ENCODE data around the gene SFXN5. TPM values are rescaled to one million over a fixed set of nuclear protein-coding genes. Genes with fewer than 3 reads are reported as not detected.
A peak's percentile ranks its signal among the peaks of the same experiment; 100 is the strongest.
"Not testable (repeated sequence)": the region's sequence is repeated elsewhere in the genome, so short reads cannot be mapped to it uniquely, and the experiment has no call there.

SFXN5 gene
- total RNA-seq, 1 experiment from 2014 or later, result 15.2 TPM

DNA sequence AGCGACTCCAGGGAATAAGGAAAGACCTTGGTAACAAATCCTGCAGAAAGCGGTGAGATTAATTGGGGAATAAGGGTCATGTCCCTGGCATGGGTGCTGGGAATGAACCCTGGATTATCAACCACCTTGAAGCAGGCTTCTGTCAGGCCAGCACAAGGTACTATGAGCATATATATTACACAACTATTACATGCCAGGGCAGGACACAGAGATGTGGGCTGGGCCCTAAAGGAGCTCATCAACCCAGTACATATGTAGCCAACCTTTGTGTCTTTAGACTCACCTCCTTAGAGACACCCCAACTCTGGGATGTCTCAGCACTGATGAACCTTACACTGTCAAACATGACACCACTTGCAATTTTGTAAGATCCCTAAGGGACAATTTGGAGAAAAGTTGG is 3.4 kb downstream of the SFXN5 start:
- no peak overlapping the region for H2AFZ ChIP-seq
- intact Hi-C loops (cut with micrococcal nuclease; ENCODE audit: unreplicated experiment), result no loop called here
- no peaks in the 10 kb centered on the region for H3K9me3 ChIP-seq (ENCODE audit: insufficient read depth, low read depth)
- no peak overlapping the region for H3K4me2 ChIP-seq
- H3K36me3 ChIP-seq (ENCODE audit: low read depth), result no peaks in the 10 kb centered on the region
- peaks cover 32% of the 10 kb centered on the region for H3K4me1 ChIP-seq (replicated peaks; ENCODE audit: insufficient read depth)
- H3F3A ChIP-seq (ENCODE audit: insufficient read depth, low read depth), result peaks cover 12% of the 10 kb centered on the region; the same call in 1 of the 2 replicates
- no peaks in the 10 kb centered on the region for H3K9me2 ChIP-seq (ENCODE audit: insufficient read depth)
- BruUV-seq (replicated peaks), result no TSS peak
- DNase-seq, result no peak
- H3K4me3 ChIP-seq, result no peak overlapping the region
- POLR2A ChIA-PET (ENCODE audit: unreplicated experiment), result no interaction called here
- H3K27ac ChIP-seq, result no peak overlapping the region
- H4K20me1 ChIP-seq (ENCODE audit: insufficient read depth), result no peaks in the 10 kb centered on the region
- no peak for TF ChIP-seq CTCF (conservative IDR thresholded peaks at IDR 0.05)
- no peak for TF ChIP-seq EZH2 (IDR thresholded peaks at IDR 0.05; ENCODE audit: low read depth)
- CTCF ChIA-PET, result no interaction called here
- no peaks in the 10 kb centered on the region for H3K27me3 ChIP-seq (ENCODE audit: insufficient read depth, low read depth)
- peaks cover 33% of the 10 kb centered on the region for H3K79me2 ChIP-seq (ENCODE audit: low read depth)

DNA sequence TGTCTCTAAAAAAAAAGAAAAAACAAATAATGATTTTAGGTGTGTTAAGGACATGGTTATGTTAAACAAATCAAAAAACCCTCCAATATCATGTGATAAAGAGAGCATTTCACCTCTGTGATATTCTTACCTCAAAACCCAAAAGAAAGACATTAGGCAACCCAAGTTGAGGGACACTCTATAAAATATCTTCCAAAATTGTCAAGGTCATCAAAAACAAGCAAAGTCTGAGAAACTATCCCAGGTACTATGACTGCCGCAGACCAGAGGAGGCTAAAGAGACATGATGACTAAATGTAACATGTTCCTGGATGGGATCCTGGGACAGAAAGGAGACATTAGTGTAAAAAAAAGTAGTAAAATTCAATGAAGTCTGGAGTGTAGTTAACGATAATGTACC is 4.5 kb downstream of the SFXN5 start:
- no peaks in the 10 kb centered on the region for H3K36me3 ChIP-seq (ENCODE audit: low read depth)
- no peak overlapping the region for H2AFZ ChIP-seq
- intact Hi-C loops (cut with micrococcal nuclease; ENCODE audit: unreplicated experiment), result no loop called here
- H3K79me2 ChIP-seq (ENCODE audit: low read depth), result peaks cover 33% of the 10 kb centered on the region
- H3F3A ChIP-seq (ENCODE audit: insufficient read depth, low read depth), result peaks cover 12% of the 10 kb centered on the region; the same call in 1 of the 2 replicates
- H3K4me3 ChIP-seq, result no peak overlapping the region
- no peak overlapping the region for H3K4me2 ChIP-seq
- TF ChIP-seq CTCF (conservative IDR thresholded peaks at IDR 0.05) (no peak), EZH2 (IDR thresholded peaks at IDR 0.05; ENCODE audit: low read depth) (no peak)
- no peaks in the 10 kb centered on the region for H4K20me1 ChIP-seq (ENCODE audit: insufficient read depth)
- ChIA-PET CTCF (interaction anchor here (0.7 kb wide), 1 partner anchor 21 kb away, joined by 3 read pairs; no protein-coding TSS in a partner anchor), POLR2A (ENCODE audit: unreplicated experiment) (no interaction called here)
- H3K9me2 ChIP-seq (ENCODE audit: insufficient read depth), result no peaks in the 10 kb centered on the region
- peaks cover 37% of the 10 kb centered on the region for H3K4me1 ChIP-seq (replicated peaks; ENCODE audit: insufficient read depth)
- H3K9me3 ChIP-seq (ENCODE audit: insufficient read depth, low read depth), result no peaks in the 10 kb centered on the region
- no peak for DNase-seq
- no peak overlapping the region for H3K27ac ChIP-seq
- no TSS peak for BruUV-seq (replicated peaks)
- no peaks in the 10 kb centered on the region for H3K27me3 ChIP-seq (ENCODE audit: insufficient read depth, low read depth)

DNA sequence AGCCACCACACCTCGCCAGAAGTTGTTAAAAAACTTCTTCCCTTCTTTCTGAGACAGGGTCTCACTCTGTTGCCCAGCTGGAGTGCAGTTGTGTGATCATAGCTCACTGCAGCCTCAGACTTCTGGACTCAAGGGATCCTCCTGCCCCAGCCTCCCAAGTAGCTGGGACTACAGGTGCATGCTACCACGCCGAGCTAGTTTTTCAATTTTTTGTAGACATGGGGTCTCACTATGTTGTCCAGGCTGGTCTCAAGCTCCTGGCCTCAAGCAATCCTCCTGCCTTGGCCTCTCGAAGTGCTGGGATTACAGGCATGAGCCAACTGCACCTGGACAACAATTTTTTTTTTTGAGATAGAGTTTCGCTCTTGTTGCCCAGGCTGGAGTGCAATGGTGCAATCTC is 6.4 kb downstream of the SFXN5 start:
- Histone ChIP-seq H3F3A (ENCODE audit: insufficient read depth, low read depth) (peaks cover 12% of the 10 kb centered on the region; the same call in 1 of the 2 replicates), H3K79me2 (ENCODE audit: low read depth) (peaks cover 29% of the 10 kb centered on the region), H3K27ac (peak overlapping the region; percentile 68), H3K4me1 (replicated peaks; ENCODE audit: insufficient read depth) (peaks cover 33% of the 10 kb centered on the region)
- intact Hi-C loops (cut with micrococcal nuclease; ENCODE audit: unreplicated experiment); H3K36me3 ChIP-seq (ENCODE audit: low read depth); H3K9me3 ChIP-seq (ENCODE audit: insufficient read depth, low read depth); H3K27me3 ChIP-seq (ENCODE audit: insufficient read depth, low read depth); H4K20me1 ChIP-seq (ENCODE audit: insufficient read depth); DNase-seq; H3K9me2 ChIP-seq (ENCODE audit: insufficient read depth); BruUV-seq (replicated peaks); H2AFZ ChIP-seq; H3K4me3 ChIP-seq; H3K4me2 ChIP-seq; CTCF ChIA-PET: not testable (repeated sequence)
- POLR2A ChIA-PET (ENCODE audit: unreplicated experiment), result interaction anchor here (0.6 kb wide), 1 partner anchor 689 kb away, joined by 6 read pairs; no protein-coding TSS in a partner anchor

Measured in PC-9 (cell line).